DND-41 (cell line): Measurements from ENCODE around the gene SPIN4.

Source experiments
- EZH2 ChIP-seq: IDR thresholded peaks from 3 replicates; pipeline ENCODE4 v1.6.1; 2012; ENCODE audit warnings: borderline replicate concordance, low read depth, mild to moderate bottlenecking, moderate library complexity, low read length, inconsistent platforms; ENCODE audit not compliant: severe bottlenecking
- TF ChIP-seq, protein P1 (sequence below): IDR thresholded peaks from 2 replicates; pipeline ENCODE4 v1.5.1; 2012; ENCODE audit warnings: borderline replicate concordance, low read length, moderate library complexity, mild to moderate bottlenecking; ENCODE audit not compliant: poor library complexity, severe bottlenecking; ENCODE audit errors: extremely low read depth

- TF ChIP-seq, protein P1, sequence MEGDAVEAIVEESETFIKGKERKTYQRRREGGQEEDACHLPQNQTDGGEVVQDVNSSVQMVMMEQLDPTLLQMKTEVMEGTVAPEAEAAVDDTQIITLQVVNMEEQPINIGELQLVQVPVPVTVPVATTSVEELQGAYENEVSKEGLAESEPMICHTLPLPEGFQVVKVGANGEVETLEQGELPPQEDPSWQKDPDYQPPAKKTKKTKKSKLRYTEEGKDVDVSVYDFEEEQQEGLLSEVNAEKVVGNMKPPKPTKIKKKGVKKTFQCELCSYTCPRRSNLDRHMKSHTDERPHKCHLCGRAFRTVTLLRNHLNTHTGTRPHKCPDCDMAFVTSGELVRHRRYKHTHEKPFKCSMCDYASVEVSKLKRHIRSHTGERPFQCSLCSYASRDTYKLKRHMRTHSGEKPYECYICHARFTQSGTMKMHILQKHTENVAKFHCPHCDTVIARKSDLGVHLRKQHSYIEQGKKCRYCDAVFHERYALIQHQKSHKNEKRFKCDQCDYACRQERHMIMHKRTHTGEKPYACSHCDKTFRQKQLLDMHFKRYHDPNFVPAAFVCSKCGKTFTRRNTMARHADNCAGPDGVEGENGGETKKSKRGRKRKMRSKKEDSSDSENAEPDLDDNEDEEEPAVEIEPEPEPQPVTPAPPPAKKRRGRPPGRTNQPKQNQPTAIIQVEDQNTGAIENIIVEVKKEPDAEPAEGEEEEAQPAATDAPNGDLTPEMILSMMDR = no peak
- TF ChIP-seq EZH2 = no peak
Measured at GRCh38 chrX:63299596-63299995, 51.5 kb downstream of the SPIN4 start.
